ENCODE measurements around the gene CUX1.

The CUX1 gene

GRCh38 chr7:102261451-102261850 is 444.0 kb downstream of the CUX1 start:
- no peak for DNase-seq

GRCh38 chr7:102262546-102262945 is 445.1 kb downstream of the CUX1 start:
- no peak for DNase-seq

GRCh38 chr7:102264367-102264891 is 447.0 kb downstream of the CUX1 start:
- no peak for DNase-seq

- DNase-seq = no peak
These were observed 449.1 kb downstream of the CUX1 start for GRCh38 chr7:102266541-102266940.

- no peak for DNase-seq
These were observed 451.2 kb downstream of the CUX1 start for GRCh38 chr7:102268635-102269034.

GRCh38 chr7:102270178-102270887 is 452.9 kb downstream of the CUX1 start:
- DNase-seq = no peak

- no peak for DNase-seq
These were observed 453.9 kb downstream of the CUX1 start for GRCh38 chr7:102271158-102271798.

GRCh38 chr7:102272075-102272916 is 454.9 kb downstream of the CUX1 start:
- peak; percentile 69 to 72 for DNase-seq

GRCh38 chr7:102272917-102273748 is 455.7 kb downstream of the CUX1 start:
- DNase-seq = no peak

GRCh38 chr7:102273749-102274712 is 456.6 kb downstream of the CUX1 start:
- DNase-seq = no peak

- no peak for DNase-seq
These were observed 457.8 kb downstream of the CUX1 start for GRCh38 chr7:102275123-102275703.

GRCh38 chr7:102277901-102278300 is 460.5 kb downstream of the CUX1 start:
- no peak for DNase-seq

- peak; percentile 44 to 48 for DNase-seq
These were observed 462.3 kb downstream of the CUX1 start for GRCh38 chr7:102279537-102280400.

GRCh38 chr7:102280521-102280920 is 463.1 kb downstream of the CUX1 start:
- no peak for DNase-seq

GRCh38 chr7:102281785-102282184 is 464.4 kb downstream of the CUX1 start:
- no peak for DNase-seq

- DNase-seq = no peak
These were observed 465.3 kb downstream of the CUX1 start for GRCh38 chr7:102282465-102283362.

- no peak for DNase-seq
These were observed 466.2 kb downstream of the CUX1 start for GRCh38 chr7:102283477-102284189.

- no peak for DNase-seq
These were observed 467.0 kb downstream of the CUX1 start for GRCh38 chr7:102284399-102284798.
